Liver (tissue), 9 donors: ENCODE data around the gene DUSP8. TPM values are rescaled to one million over a fixed set of nuclear protein-coding genes. Genes with fewer than 3 reads are reported as not detected.
"Not testable (repeated sequence)": the region's sequence is repeated elsewhere in the genome, so short reads cannot be mapped to it uniquely, and the experiment has no call there.

Source experiments
- DNase-seq: peaks from one replicate; pipeline ENCODE4 v3.0.0-alpha.2; 2017; ENCODE audit warnings: low spot score
- H3K27ac ChIP-seq, 2 donors: one replicate each; pipeline ENCODE4 v1.7.0; 2013; ENCODE audit warnings: inconsistent platforms in 2 of 2, low read length in 2 of 2, control low read depth in 1 of 2, low read depth in 1 of 2, mild to moderate bottlenecking in 1 of 2
- H3K27me3 ChIP-seq, 4 donors: one replicate each; pipeline versions ENCODE4 v1.6.1 to v1.7.0; 2013; ENCODE audit warnings: low read length in 3 of 4, inconsistent platforms in 1 of 4, mild to moderate bottlenecking in 1 of 4, moderate library complexity in 1 of 4; ENCODE audit not compliant: control insufficient read depth in 4 of 4, insufficient read depth in 4 of 4
- H3K36me3 ChIP-seq, 4 donors: one replicate each; pipeline versions ENCODE4 v1.6.1 to v1.7.0; 2013; ENCODE audit warnings: low read length in 3 of 4, mild to moderate bottlenecking in 3 of 4, low read depth in 1 of 4, moderate library complexity in 1 of 4; ENCODE audit not compliant: control insufficient read depth in 4 of 4, insufficient read depth in 3 of 4
- H3K4me1 ChIP-seq, 4 donors: one replicate each; pipeline versions ENCODE4 v1.6.1 to v1.7.0; 2013; ENCODE audit warnings: low read length in 3 of 4, mild to moderate bottlenecking in 3 of 4, moderate library complexity in 1 of 4; ENCODE audit not compliant: control insufficient read depth in 4 of 4, insufficient read depth in 4 of 4
- H3K4me3 ChIP-seq, 3 donors: one replicate each; pipeline versions ENCODE4 v1.6.1 to v1.7.0; 2013; ENCODE audit warnings: low read length in 3 of 3, control low read depth in 1 of 3, low read depth in 1 of 3, mild to moderate bottlenecking in 1 of 3
- H3K9ac ChIP-seq, 2 donors: one replicate each; pipeline ENCODE4 v1.7.0; 2013; ENCODE audit warnings: low read length in 2 of 2, mild to moderate bottlenecking in 2 of 2, moderate library complexity in 2 of 2, control low read depth in 1 of 2, low read depth in 1 of 2
- H3K9me3 ChIP-seq, 4 donors: one replicate each; pipeline versions ENCODE4 v1.6.1 to v1.7.0; 2013; ENCODE audit warnings: low read length in 3 of 4; ENCODE audit not compliant: control insufficient read depth in 4 of 4
- EGR1 ChIP-seq, 2 donors: IDR thresholded peaks; 2 replicates each; pipeline ENCODE4 v1.6.1; 2016 to 2018; ENCODE audit warnings: antibody characterized with exemption in 2 of 2, low read depth in 2 of 2
- FOXA1 ChIP-seq: IDR thresholded peaks from 2 replicates; pipeline ENCODE4 v1.6.1; 2016; ENCODE audit warnings: antibody characterized with exemption
- GABPA ChIP-seq, 2 donors: IDR thresholded peaks in 1 of 2; conservative IDR thresholded peaks in 1 of 2; 2 replicates each; pipeline ENCODE4 v1.6.1; 2016; ENCODE audit warnings: antibody characterized with exemption in 2 of 2, mild to moderate bottlenecking in 1 of 2, moderate library complexity in 1 of 2
- HNF4A ChIP-seq, 2 donors: conservative IDR thresholded peaks; 2 replicates each; pipeline ENCODE4 v1.6.1; 2016; ENCODE audit warnings: antibody characterized with exemption in 2 of 2, mild to moderate bottlenecking in 2 of 2
- JUND ChIP-seq, 2 donors: IDR thresholded peaks; 2 replicates each; pipeline ENCODE4 v1.6.1; 2016; ENCODE audit warnings: antibody characterized with exemption in 2 of 2
- RAD21 ChIP-seq, 2 donors: IDR thresholded peaks; 2 replicates each; pipeline ENCODE4 v1.6.1; 2016; ENCODE audit warnings: antibody characterized with exemption in 2 of 2, mild to moderate bottlenecking in 2 of 2
- REST ChIP-seq: IDR thresholded peaks from 2 replicates; pipeline ENCODE4 v1.6.1; 2016; ENCODE audit warnings: antibody characterized with exemption, mild to moderate bottlenecking
- RXRA ChIP-seq, 2 donors: IDR thresholded peaks; 2 replicates each; pipeline ENCODE4 v1.6.1; 2017 to 2018; ENCODE audit warnings: antibody characterized with exemption in 2 of 2, mild to moderate bottlenecking in 1 of 2
- TAF1 ChIP-seq: conservative IDR thresholded peaks from 2 replicates; pipeline ENCODE4 v1.6.1; 2016; ENCODE audit warnings: antibody characterized with exemption, mild to moderate bottlenecking
- YY1 ChIP-seq: IDR thresholded peaks from 2 replicates; pipeline ENCODE4 v1.6.1; 2016; ENCODE audit warnings: antibody characterized with exemption, mild to moderate bottlenecking
- WGBS: extraction: QIAGEN DNeasy Blood & Tissue Kit; methylation state at CpG from one replicate; pipeline ENCODE4 v1.1.7; 2013; 5-methylcytosine and 5-hydroxymethylcytosine counted together
- polyA plus RNA-seq, 2 donors: library from polyadenylated mRNA; stranded (reverse) in 1 of 2; unstranded in 1 of 2; fragments of 200-250 nt in 1 of 2; fragments of >200 nt in 1 of 2; fragmentation: Nextera tagmentation in 1 of 2; extraction: Ambion mirVana in 1 of 2; gene quantifications; one replicate each; pipeline versions ENCODE4 v1.2.1 to v1.2.3, GENCODE V29; 2013 to 2015
- total RNA-seq, 2 donors: library from RNA; depleted of rRNA; stranded (reverse); fragments of >200 nt; gene quantifications; one replicate each; pipeline ENCODE4 v1.2.3, GENCODE V29; 2014
- TF ChIP-seq, protein P1 (sequence below): fragments of 150-350 bp; IDR thresholded peaks from 2 replicates; pipeline ENCODE4 v1.5.1; 2017; ENCODE audit warnings: improper control_type of control experiment, low read depth, low read length; ENCODE audit not compliant: missing input control
- TF ChIP-seq, protein P2 (sequence below): IDR thresholded peaks from 2 replicates; pipeline ENCODE4 v1.6.1; 2016; ENCODE audit warnings: antibody characterized with exemption
- donor health status: healthy.
- donor health status: healthy.
- donor health status: healthy.
- donor health status: healthy.
- donor health status: healthy.

DUSP8 gene
- total and polyA plus RNA-seq, 4 donors = 0.06 to 0.33 (median 0.21) TPM

DNA sequence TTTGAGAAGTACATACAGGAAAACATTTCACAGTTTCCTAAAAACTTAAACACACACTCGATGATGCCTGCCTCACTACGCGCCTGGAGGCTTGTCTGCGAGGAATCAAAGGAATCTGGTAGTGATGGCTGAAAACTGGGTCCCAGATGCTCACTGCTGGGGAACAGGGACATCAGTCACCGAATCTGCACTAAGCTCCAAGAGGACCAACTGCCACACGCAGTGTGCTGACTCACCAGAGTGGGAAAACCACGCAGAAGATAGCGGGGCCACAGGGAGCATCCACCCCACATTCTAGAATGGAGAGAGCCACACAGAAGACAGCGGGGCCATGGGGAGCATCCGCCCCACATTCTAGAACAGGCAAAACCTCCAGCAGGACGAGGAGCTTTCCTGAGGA lies 61.1 kb downstream of the DUSP8 start:
- TF ChIP-seq REST (no peak), GABPA (IDR thresholded peaks at IDR 0.05 in 1 of 2, conservative IDR thresholded peaks at IDR 0.05 in 1 of 2) (no peak), RXRA (IDR thresholded peaks at IDR 0.05) (no peak), RAD21 (IDR thresholded peaks at IDR 0.05) (no peak), TAF1 (no peak), EGR1 (IDR thresholded peaks at IDR 0.05; ENCODE audit: low read depth in 2 of 2) (no peak), JUND (IDR thresholded peaks at IDR 0.05) (no peak), FOXA1 (no peak), YY1 (no peak), HNF4A (conservative IDR thresholded peaks at IDR 0.05) (no peak)
- TF ChIP-seq, protein P1, sequence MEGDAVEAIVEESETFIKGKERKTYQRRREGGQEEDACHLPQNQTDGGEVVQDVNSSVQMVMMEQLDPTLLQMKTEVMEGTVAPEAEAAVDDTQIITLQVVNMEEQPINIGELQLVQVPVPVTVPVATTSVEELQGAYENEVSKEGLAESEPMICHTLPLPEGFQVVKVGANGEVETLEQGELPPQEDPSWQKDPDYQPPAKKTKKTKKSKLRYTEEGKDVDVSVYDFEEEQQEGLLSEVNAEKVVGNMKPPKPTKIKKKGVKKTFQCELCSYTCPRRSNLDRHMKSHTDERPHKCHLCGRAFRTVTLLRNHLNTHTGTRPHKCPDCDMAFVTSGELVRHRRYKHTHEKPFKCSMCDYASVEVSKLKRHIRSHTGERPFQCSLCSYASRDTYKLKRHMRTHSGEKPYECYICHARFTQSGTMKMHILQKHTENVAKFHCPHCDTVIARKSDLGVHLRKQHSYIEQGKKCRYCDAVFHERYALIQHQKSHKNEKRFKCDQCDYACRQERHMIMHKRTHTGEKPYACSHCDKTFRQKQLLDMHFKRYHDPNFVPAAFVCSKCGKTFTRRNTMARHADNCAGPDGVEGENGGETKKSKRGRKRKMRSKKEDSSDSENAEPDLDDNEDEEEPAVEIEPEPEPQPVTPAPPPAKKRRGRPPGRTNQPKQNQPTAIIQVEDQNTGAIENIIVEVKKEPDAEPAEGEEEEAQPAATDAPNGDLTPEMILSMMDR = no peak
- TF ChIP-seq, protein P2, sequence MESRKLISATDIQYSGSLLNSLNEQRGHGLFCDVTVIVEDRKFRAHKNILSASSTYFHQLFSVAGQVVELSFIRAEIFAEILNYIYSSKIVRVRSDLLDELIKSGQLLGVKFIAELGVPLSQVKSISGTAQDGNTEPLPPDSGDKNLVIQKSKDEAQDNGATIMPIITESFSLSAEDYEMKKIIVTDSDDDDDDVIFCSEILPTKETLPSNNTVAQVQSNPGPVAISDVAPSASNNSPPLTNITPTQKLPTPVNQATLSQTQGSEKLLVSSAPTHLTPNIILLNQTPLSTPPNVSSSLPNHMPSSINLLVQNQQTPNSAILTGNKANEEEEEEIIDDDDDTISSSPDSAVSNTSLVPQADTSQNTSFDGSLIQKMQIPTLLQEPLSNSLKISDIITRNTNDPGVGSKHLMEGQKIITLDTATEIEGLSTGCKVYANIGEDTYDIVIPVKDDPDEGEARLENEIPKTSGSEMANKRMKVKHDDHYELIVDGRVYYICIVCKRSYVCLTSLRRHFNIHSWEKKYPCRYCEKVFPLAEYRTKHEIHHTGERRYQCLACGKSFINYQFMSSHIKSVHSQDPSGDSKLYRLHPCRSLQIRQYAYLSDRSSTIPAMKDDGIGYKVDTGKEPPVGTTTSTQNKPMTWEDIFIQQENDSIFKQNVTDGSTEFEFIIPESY = no peak
- no peaks in the 10 kb centered on the region for H3K36me3 ChIP-seq
- H3K9ac ChIP-seq = no peak overlapping the region
- no peaks in the 10 kb centered on the region for H3K27me3 ChIP-seq
- no peak overlapping the region for H3K4me3 ChIP-seq
- no peak for DNase-seq
- H3K9me3 ChIP-seq = no peaks in the 10 kb centered on the region
- no peak overlapping the region for H3K27ac ChIP-seq
- H3K4me1 ChIP-seq = peaks cover 4 to 10% (median 7%) of the 10 kb centered on the region in 4 donors
- 83% methylated on average over 11 of the region's 11 CpGs for WGBS

GRCh38 chr11:1510351-1510750 lies 61.7 kb downstream of the DUSP8 start:
- not testable (repeated sequence) for DNase-seq, H3K4me3 ChIP-seq, H3K9me3 ChIP-seq, H3K27ac ChIP-seq, H3K36me3 ChIP-seq, H3K9ac ChIP-seq, H3K27me3 ChIP-seq, H3K4me1 ChIP-seq
- WGBS = 92% methylated on average over 16 of the region's 18 CpGs
